Measurements from ENCODE around the gene ALPK3.

Gene ALPK3

DNA sequence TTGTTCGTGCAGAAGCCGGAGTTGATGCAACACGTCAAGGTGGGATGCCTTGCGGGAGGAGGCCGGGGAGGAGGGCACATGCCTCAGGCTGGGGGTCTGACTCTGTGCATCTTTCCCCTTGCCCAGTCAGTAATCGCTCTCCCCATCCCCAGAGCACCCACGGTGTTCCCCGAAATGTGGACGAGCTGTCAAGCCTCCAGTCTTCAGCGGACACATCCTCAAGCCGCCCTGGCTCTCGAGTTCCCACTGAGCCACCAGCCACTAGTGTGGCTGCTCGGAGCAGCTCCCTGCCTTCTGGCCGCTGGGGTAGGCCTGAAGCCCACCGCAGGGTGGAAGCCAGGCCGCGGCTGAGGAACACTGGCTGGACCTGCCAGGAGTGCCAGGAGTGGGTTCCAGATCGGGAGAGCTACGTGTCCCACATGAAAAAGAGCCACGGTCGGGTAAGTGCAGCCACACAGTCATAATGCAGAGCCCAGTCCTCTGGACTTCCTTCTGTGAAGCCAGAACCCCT lies 18.7 kb upstream of the ALPK3 start:
- ChIA-PET CTCF (no interaction called here), POLR2A (no interaction called here)
- Histone ChIP-seq H3K27me3 (replicated peaks in 2 of 5; ENCODE audit: control insufficient read depth in 4 of 5, insufficient read depth in 5 of 5, low read length in 4 of 5) (no peaks in the 10 kb centered on the region), H3K4me1 (ENCODE audit: control extremely low read depth in 1 of 4, control insufficient read depth in 4 of 4, insufficient read depth in 4 of 4, low read length in 3 of 4) (no peaks in the 10 kb centered on the region), H3K9me3 (ENCODE audit: control extremely low read depth in 1 of 5, control insufficient read depth in 4 of 5, insufficient read depth in 2 of 5, low read depth in 1 of 5, low read length in 4 of 5) (no peaks in the 10 kb centered on the region), H3K4me3 (ENCODE audit: control insufficient read depth in 1 of 7, extremely low read depth in 1 of 7, insufficient read depth in 4 of 7, low read depth in 2 of 7, low read length in 6 of 7) (no peak overlapping the region), H3K27ac (ENCODE audit: insufficient read depth in 1 of 2, low read depth in 1 of 2, low read length in 2 of 2, poor library complexity in 1 of 2, severe bottlenecking in 2 of 2) (no peak overlapping the region), H3K36me3 (ENCODE audit: control insufficient read depth in 4 of 4, insufficient read depth in 4 of 4, low read length in 3 of 4) (peaks cover 6 to 71% (median 61%) of the 10 kb centered on the region in 4 experiments)
- WGBS (ENCODE audit: insufficient coverage): 96% methylated on average over 19 of the region's 21 CpGs
- no peak for DNase-seq

DNA sequence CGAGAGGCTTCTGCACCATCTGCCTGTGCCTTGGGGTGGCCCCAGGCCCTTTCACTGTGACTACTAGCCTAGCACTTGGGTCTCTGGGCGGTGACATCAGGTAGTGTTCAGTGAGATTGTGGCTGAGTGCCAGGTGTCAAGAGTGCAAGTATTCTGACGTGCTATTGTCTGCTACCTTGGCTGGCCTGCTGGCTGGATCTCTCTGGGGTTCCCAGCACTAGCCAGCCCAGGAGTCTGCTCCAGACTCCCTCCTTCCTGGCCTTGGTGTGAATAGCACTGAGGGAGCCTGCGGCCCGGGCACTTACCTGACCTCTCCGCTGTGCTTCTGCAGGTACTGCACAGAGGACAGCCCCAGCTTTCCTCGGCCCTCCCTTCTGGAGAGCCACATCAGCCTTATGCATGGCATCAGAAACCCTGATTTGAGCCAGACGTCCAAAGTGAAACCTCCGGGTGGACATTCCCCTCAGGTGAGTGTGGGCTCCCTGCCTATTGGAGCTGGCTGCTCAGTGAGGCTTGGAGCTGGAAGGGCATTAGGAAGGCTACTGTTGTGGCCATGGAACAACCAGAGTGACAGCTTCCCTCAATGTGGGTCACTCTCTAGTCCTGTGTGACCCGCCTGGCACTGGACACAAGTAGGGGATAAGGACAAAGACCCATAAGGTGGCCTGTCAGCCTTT lies 17.5 kb upstream of the ALPK3 start:
- Histone ChIP-seq H3K4me3 (ENCODE audit: control insufficient read depth in 1 of 7, extremely low read depth in 1 of 7, insufficient read depth in 4 of 7, low read depth in 2 of 7, low read length in 6 of 7) (no peak overlapping the region), H3K36me3 (ENCODE audit: control insufficient read depth in 4 of 4, insufficient read depth in 4 of 4, low read length in 3 of 4) (peaks cover 6 to 77% (median 66%) of the 10 kb centered on the region in 4 experiments), H3K9me3 (ENCODE audit: control extremely low read depth in 1 of 5, control insufficient read depth in 4 of 5, insufficient read depth in 2 of 5, low read depth in 1 of 5, low read length in 4 of 5) (no peaks in the 10 kb centered on the region), H3K27me3 (replicated peaks in 2 of 5; ENCODE audit: control insufficient read depth in 4 of 5, insufficient read depth in 5 of 5, low read length in 4 of 5) (no peaks in the 10 kb centered on the region), H3K4me1 (ENCODE audit: control extremely low read depth in 1 of 4, control insufficient read depth in 4 of 4, insufficient read depth in 4 of 4, low read length in 3 of 4) (no peaks in the 10 kb centered on the region), H3K27ac (ENCODE audit: insufficient read depth in 1 of 2, low read depth in 1 of 2, low read length in 2 of 2, poor library complexity in 1 of 2, severe bottlenecking in 2 of 2) (no peak overlapping the region)
- DNase-seq: no peak
- ChIA-PET CTCF (interaction anchor here (1.0 kb wide), 1 partner anchor 20 kb away, joined by 4 read pairs; no protein-coding TSS in a partner anchor), POLR2A (no interaction called here)
- WGBS (ENCODE audit: insufficient coverage): 95% methylated on average over 8 of the region's 10 CpGs

DNA sequence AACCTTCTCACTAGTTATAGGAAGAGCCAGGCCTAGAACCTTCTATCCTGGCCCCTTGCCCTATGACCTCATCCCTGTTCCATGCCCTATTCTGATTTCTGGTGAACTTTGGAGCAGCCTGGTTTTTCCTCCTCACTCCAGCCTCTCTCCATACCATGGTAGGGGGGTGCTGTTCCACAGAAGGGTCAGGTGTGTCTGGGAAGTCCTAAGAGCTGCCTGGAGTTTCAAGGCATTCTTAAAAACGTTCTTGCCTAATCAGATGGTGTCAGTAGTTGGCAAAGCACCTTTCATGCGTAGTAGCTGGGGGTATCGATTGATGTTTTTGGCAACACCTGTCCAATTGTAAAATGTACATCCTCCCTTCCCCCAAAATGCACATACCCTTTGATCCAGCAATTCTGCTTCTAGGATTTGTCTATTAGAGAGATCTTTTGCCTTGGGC lies 16.8 kb upstream of the ALPK3 start:
- CTCF ChIA-PET: interaction anchor here (1.0 kb wide), 1 partner anchor 19 kb away, joined by 4 read pairs; no protein-coding TSS in a partner anchor
- Histone ChIP-seq H3K27ac (ENCODE audit: insufficient read depth in 1 of 2, low read depth in 1 of 2, low read length in 2 of 2, poor library complexity in 1 of 2, severe bottlenecking in 2 of 2) (no peak overlapping the region), H3K4me1 (ENCODE audit: control extremely low read depth in 1 of 4, control insufficient read depth in 4 of 4, insufficient read depth in 4 of 4, low read length in 3 of 4) (no peaks in the 10 kb centered on the region), H3K9me3 (ENCODE audit: control extremely low read depth in 1 of 5, control insufficient read depth in 4 of 5, insufficient read depth in 2 of 5, low read depth in 1 of 5, low read length in 4 of 5) (no peaks in the 10 kb centered on the region), H3K4me3 (ENCODE audit: control insufficient read depth in 1 of 7, extremely low read depth in 1 of 7, insufficient read depth in 4 of 7, low read depth in 2 of 7, low read length in 6 of 7) (no peak overlapping the region), H3K36me3 (ENCODE audit: control insufficient read depth in 4 of 4, insufficient read depth in 4 of 4, low read length in 3 of 4) (peaks cover 7 to 80% (median 70%) of the 10 kb centered on the region in 4 experiments), H3K27me3 (replicated peaks in 2 of 5; ENCODE audit: control insufficient read depth in 4 of 5, insufficient read depth in 5 of 5, low read length in 4 of 5) (no peaks in the 10 kb centered on the region)
- DNase-seq: no peak
- POLR2A ChIA-PET: no interaction called here
- 100% methylated on average over 1 of the region's 3 CpGs for WGBS (ENCODE audit: insufficient coverage)

DNA sequence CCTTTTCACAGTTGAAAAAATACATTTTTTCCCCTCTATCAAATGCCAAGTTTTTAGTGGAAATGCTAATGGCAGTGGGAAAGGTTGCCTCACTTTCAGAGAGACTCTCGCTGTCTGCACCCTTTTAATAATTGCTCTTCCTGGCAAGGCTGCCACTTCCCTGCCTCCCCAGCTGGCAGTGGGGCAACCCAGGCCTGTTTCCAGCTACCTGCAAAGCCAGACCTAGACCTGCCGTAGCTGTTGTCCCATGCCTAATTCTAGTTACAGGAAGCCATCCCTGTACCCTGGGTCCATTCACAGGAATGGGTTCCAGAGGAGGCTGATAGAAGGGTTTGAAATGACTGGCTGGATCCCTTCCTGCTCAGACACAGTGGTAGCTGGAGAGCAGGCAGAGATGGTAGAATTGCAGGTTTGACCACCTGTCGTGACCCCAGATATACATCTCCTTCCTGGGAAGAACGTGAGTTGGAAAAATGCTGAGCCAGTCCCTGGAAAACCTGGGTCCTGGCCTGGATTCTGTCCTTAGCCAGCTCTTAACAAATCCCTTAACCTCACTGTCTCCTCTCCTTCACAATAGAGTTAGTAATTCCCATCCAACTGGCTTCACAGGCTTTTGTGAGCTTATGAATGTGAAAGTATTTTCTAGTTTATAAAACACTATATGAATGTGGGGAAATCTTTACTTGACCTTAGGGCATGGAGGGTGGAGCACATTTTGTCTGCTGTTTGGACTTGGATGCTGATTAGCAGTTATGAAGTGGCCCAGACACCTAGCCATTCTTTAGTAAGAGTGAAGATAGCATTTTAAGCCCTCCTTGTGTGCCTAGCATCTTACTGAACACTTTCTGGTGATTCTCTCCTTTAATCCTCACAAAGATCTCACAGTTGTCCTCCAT lies 12.9 kb upstream of the ALPK3 start:
- DNase-seq: no peak
- Histone ChIP-seq H3K4me3 (ENCODE audit: control insufficient read depth in 1 of 7, extremely low read depth in 1 of 7, insufficient read depth in 4 of 7, low read depth in 2 of 7, low read length in 6 of 7) (no peak overlapping the region), H3K27ac (ENCODE audit: insufficient read depth in 1 of 2, low read depth in 1 of 2, low read length in 2 of 2, poor library complexity in 1 of 2, severe bottlenecking in 2 of 2) (no peak overlapping the region), H3K9me3 (ENCODE audit: control extremely low read depth in 1 of 5, control insufficient read depth in 4 of 5, insufficient read depth in 2 of 5, low read depth in 1 of 5, low read length in 4 of 5) (no peaks in the 10 kb centered on the region), H3K36me3 (ENCODE audit: control insufficient read depth in 4 of 4, insufficient read depth in 4 of 4, low read length in 3 of 4) (peaks cover 5 to 59% (median 47%) of the 10 kb centered on the region in 4 experiments), H3K4me1 (ENCODE audit: control extremely low read depth in 1 of 4, control insufficient read depth in 4 of 4, insufficient read depth in 4 of 4, low read length in 3 of 4) (no peaks in the 10 kb centered on the region), H3K27me3 (replicated peaks in 2 of 5; ENCODE audit: control insufficient read depth in 4 of 5, insufficient read depth in 5 of 5, low read length in 4 of 5) (no peaks in the 10 kb centered on the region)
- 100% methylated on average over 4 of the region's 4 CpGs for WGBS (ENCODE audit: insufficient coverage)
- POLR2A ChIA-PET: no interaction called here
- CTCF ChIA-PET: interaction anchor here (0.7 kb wide), 1 partner anchor 12 kb away, joined by 3 read pairs; no protein-coding TSS in a partner anchor

DNA sequence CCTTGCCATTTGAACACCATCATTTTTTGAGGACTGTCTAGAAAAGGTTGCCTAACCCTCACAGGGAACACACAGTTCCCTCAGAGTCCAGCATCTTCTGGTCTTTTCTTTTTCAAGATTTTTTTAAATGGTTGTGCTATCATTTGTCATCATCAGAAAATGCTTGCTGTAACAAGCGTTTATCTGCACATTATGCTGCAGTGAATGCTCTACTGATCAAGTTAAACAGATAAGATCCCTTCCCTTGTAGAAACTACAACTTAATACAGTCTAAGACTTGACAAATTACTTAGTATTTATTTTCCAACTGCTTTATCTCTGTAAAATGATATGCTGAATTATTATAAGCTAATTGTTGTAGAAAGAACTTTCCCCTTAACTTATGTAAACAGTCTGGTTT lies 11.9 kb upstream of the ALPK3 start:
- ChIA-PET POLR2A (no interaction called here), CTCF (interaction anchor here (0.7 kb wide), 1 partner anchor 26 kb away, joined by 3 read pairs; no protein-coding TSS in a partner anchor)

DNA sequence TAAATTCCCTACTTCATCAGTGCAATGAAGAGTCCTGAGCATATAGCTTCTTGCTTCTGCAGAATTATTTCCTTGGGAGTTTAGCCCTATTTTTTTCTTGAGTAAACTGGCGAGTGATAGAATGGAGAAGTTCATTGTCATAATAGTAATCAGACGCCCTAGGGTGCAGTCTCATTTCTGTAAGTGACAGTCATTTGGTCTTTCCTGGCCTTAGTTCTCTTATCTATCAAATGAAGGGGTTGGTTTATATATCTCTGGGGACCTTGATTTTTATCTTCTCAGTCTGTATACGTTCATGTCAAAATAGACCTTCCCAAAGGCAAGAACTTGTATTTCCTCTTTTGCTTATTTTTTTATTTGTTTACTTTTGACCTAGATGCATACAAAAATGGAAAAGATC lies 9.9 kb upstream of the ALPK3 start:
- Histone ChIP-seq H3K9me3 (ENCODE audit: control extremely low read depth in 1 of 5, control insufficient read depth in 4 of 5, insufficient read depth in 2 of 5, low read depth in 1 of 5, low read length in 4 of 5) (no peaks in the 10 kb centered on the region), H3K27me3 (replicated peaks in 2 of 5; ENCODE audit: control insufficient read depth in 4 of 5, insufficient read depth in 5 of 5, low read length in 4 of 5) (no peaks in the 10 kb centered on the region), H3K4me1 (ENCODE audit: control extremely low read depth in 1 of 4, control insufficient read depth in 4 of 4, insufficient read depth in 4 of 4, low read length in 3 of 4) (no peaks in the 10 kb centered on the region), H3K27ac (ENCODE audit: insufficient read depth in 1 of 2, low read depth in 1 of 2, low read length in 2 of 2, poor library complexity in 1 of 2, severe bottlenecking in 2 of 2) (no peak overlapping the region), H3K4me3 (ENCODE audit: control insufficient read depth in 1 of 7, extremely low read depth in 1 of 7, insufficient read depth in 4 of 7, low read depth in 2 of 7, low read length in 6 of 7) (no peak overlapping the region), H3K36me3 (ENCODE audit: control insufficient read depth in 4 of 4, insufficient read depth in 4 of 4, low read length in 3 of 4) (peaks cover 5 to 33% (median 23%) of the 10 kb centered on the region in 4 experiments)
- 94% methylated on average over 2 of the region's 3 CpGs for WGBS (ENCODE audit: insufficient coverage)
- CTCF ChIA-PET: interaction anchor here (1.6 to 1.7 kb wide), 2 partner anchors 15 to 209 kb away, joined by 4 to 6 read pairs; no protein-coding TSS in a partner anchor
- POLR2A ChIA-PET: no interaction called here
- DNase-seq: no peak

More for the DNA sequence above, 11.9 kb upstream of the ALPK3 start:
- H3K27me3 ChIP-seq (replicated peaks in 2 of 5; ENCODE audit: control insufficient read depth in 4 of 5, insufficient read depth in 5 of 5, low read length in 4 of 5): no peaks in the 10 kb centered on the region
- DNase-seq: no peak
- no CpG with 5 or more reads among the region's 1 CpG for WGBS (ENCODE audit: insufficient coverage)
- H3K9me3 ChIP-seq (ENCODE audit: control extremely low read depth in 1 of 5, control insufficient read depth in 4 of 5, insufficient read depth in 2 of 5, low read depth in 1 of 5, low read length in 4 of 5): no peaks in the 10 kb centered on the region
- H3K4me1 ChIP-seq (ENCODE audit: control extremely low read depth in 1 of 4, control insufficient read depth in 4 of 4, insufficient read depth in 4 of 4, low read length in 3 of 4): no peaks in the 10 kb centered on the region
- H3K27ac ChIP-seq (ENCODE audit: insufficient read depth in 1 of 2, low read depth in 1 of 2, low read length in 2 of 2, poor library complexity in 1 of 2, severe bottlenecking in 2 of 2): no peak overlapping the region
- H3K36me3 ChIP-seq (ENCODE audit: control insufficient read depth in 4 of 4, insufficient read depth in 4 of 4, low read length in 3 of 4): peaks cover 5 to 50% (median 38%) of the 10 kb centered on the region in 4 experiments
- no peak overlapping the region for H3K4me3 ChIP-seq (ENCODE audit: control insufficient read depth in 1 of 7, extremely low read depth in 1 of 7, insufficient read depth in 4 of 7, low read depth in 2 of 7, low read length in 6 of 7)
